A549 (cell line): Measurements from ENCODE around the gene XIRP1. TPM values are rescaled to one million over a fixed set of nuclear protein-coding genes. Genes with fewer than 3 reads are reported as not detected.

ENCODE experiments used
- ATAC-seq, 2 experiments: fragments of 200-7000 bp in 1 of 2; fragments of >200 bp in 1 of 2; cut with Nextera tagmentation in 1 of 2; cut with Tn5 transposase in 1 of 2; 3 replicates each; pipeline versions ENCODE4 v1.8.0 to v1.9.1; 2018 to 2020; ENCODE audit warnings: mild to moderate bottlenecking in 1 of 2, moderate library complexity in 1 of 2
- CTCF ChIA-PET: fragments of 300-600 bp; sonication (Branson Sonifier 250); formaldehyde crosslinking; extraction: SDS; loops from one replicate; lab custom pipeline; 2021; ENCODE audit warnings: antibody characterized with exemption, inconsistent platforms; lab: Yijun Ruan, JAX
- POLR2A ChIA-PET: fragments of 350-600 bp; formaldehyde crosslinking; extraction: SDS; loops from one replicate; lab custom pipeline; 2021; ENCODE audit warnings: antibody characterized with exemption, inconsistent platforms; lab: Yijun Ruan, JAX
- DNase-seq, 2 experiments: peaks; one replicate each; pipeline versions ENCODE4 v3.0.0 to v3.0.0-alpha.2; 2011 to 2016; ENCODE audit warnings: low read depth in 1 of 2, low spot score in 1 of 2
- FAIRE-seq: peaks from 2 replicates; lab custom pipeline; 2011; peaks lifted over from hg19 to GRCh38; lab: Jason Lieb, UNC
- H3K27ac ChIP-seq, 2 experiments: fragments of >200 bp; sonication (Bioruptor Twin); formaldehyde crosslinking; 3 replicates each; pipeline ENCODE4 v1.5.1; 2016 to 2017
- H3K4me1 ChIP-seq: fragments of >200 bp; sonication (Bioruptor Twin); formaldehyde crosslinking; 3 replicates; pipeline ENCODE4 v1.6.1; 2016
- H3K4me2 ChIP-seq: fragments of >200 bp; sonication (Bioruptor Twin); formaldehyde crosslinking; 3 replicates; pipeline ENCODE4 v1.6.1; 2016
- H3K4me3 ChIP-seq: fragments of >200 bp; sonication (Bioruptor Twin); formaldehyde crosslinking; 3 replicates; pipeline ENCODE4 v1.5.1; 2016
- H3K9me3 ChIP-seq: fragments of >200 bp; sonication (Bioruptor Twin); formaldehyde crosslinking; 3 replicates; pipeline ENCODE4 v1.6.1; 2016
- CEBPB ChIP-seq, 2 experiments: fragments of >200 bp in 1 of 2; sonication (Bioruptor Twin) in 1 of 2; formaldehyde crosslinking in 1 of 2; IDR thresholded peaks; 2 replicates each; pipeline ENCODE4 v1.6.1; 2012 to 2016
- CHD4 ChIP-seq: fragments of 200-600 bp; sonication (generic); IDR thresholded peaks from 2 replicates; pipeline ENCODE4 v1.6.1; 2016; ENCODE audit warnings: antibody characterized with exemption, mild to moderate bottlenecking, borderline replicate concordance
- EHMT2 ChIP-seq: fragments of 200-600 bp; sonication (generic); IDR thresholded peaks from 2 replicates; pipeline ENCODE4 v1.6.1; 2016; ENCODE audit warnings: antibody characterized with exemption, low read depth, mild to moderate bottlenecking, moderate library complexity
- GATA3 ChIP-seq: IDR thresholded peaks from 2 replicates; pipeline ENCODE4 v1.6.1; 2012; ENCODE audit warnings: borderline replicate concordance
- HEYL ChIP-seq: fragments of 250-450 bp; sonication (Bioruptor Pico); IDR thresholded peaks from 2 replicates; pipeline ENCODE4 v1.8.0; 2021; ENCODE audit warnings: mild to moderate bottlenecking, moderate library complexity
- HOXB13 ChIP-seq: fragments of 250-450 bp; sonication (Bioruptor Pico); IDR thresholded peaks from 2 replicates; pipeline ENCODE4 v1.5.0; 2020; ENCODE audit warnings: low read depth, mild to moderate bottlenecking, moderate library complexity
- KDM5A ChIP-seq: fragments of 200-600 bp; sonication (generic); IDR thresholded peaks from 2 replicates; pipeline ENCODE4 v1.6.1; 2016; ENCODE audit warnings: antibody characterized with exemption, mild to moderate bottlenecking
- MAFK ChIP-seq: fragments of 450-650 bp; IDR thresholded peaks from 2 replicates; pipeline ENCODE4 v1.6.1; 2014; ENCODE audit not compliant: partially characterized antibody
- NFE2L2 ChIP-seq: fragments of 150-350 bp; conservative IDR thresholded peaks from 2 replicates; pipeline ENCODE4 v1.6.1; 2014; ENCODE audit warnings: low read length
- NPAS2 ChIP-seq: fragments of 250-450 bp; sonication (Bioruptor Pico); IDR thresholded peaks from 2 replicates; pipeline ENCODE4 v1.8.0; 2022; ENCODE audit warnings: mild to moderate bottlenecking, moderate library complexity, borderline replicate concordance
- PHF8 ChIP-seq: fragments of 200-600 bp; sonication (generic); IDR thresholded peaks from 2 replicates; pipeline ENCODE4 v1.6.1; 2016; ENCODE audit warnings: low read depth, mild to moderate bottlenecking, antibody characterized with exemption, moderate library complexity, borderline replicate concordance
- POLR2AphosphoS2 ChIP-seq: conservative IDR thresholded peaks from 2 replicates; pipeline ENCODE4 v1.6.1; 2012; ENCODE audit warnings: low read length, improper control_type of control experiment, inconsistent platforms
- RNF2 ChIP-seq: fragments of 200-600 bp; sonication (generic); IDR thresholded peaks from 2 replicates; pipeline ENCODE4 v1.6.1; 2016; ENCODE audit warnings: low read depth, mild to moderate bottlenecking, antibody characterized with exemption, moderate library complexity, borderline replicate concordance
- ZFP36 ChIP-seq: fragments of 450-650 bp; IDR thresholded peaks from 2 replicates; pipeline ENCODE4 v1.6.1; 2014; ENCODE audit warnings: borderline replicate concordance; ENCODE audit not compliant: partially characterized antibody
- ZSCAN20 ChIP-seq: fragments of 250-450 bp; sonication (Bioruptor Pico); IDR thresholded peaks from 2 replicates; pipeline ENCODE4 v1.8.0; 2022; ENCODE audit warnings: mild to moderate bottlenecking, moderate library complexity
- WGBS: methylation state at CpG from one replicate; pipeline ENCODE4 v1.1.6; 2017; ENCODE audit errors: missing lambda C conversion rate; 5-methylcytosine and 5-hydroxymethylcytosine counted together
- polyA plus RNA-seq, 4 experiments: library from polyadenylated mRNA; depleted of rRNA in 3 of 4; stranded (reverse); fragments of >200 nt; fragmentation: RNase III in 1 of 4; extraction: RNeasy Plus Mini Kit Qiagen cat#74134 plus additional on column Dnase treatment in 1 of 4; gene quantifications; 2 replicates in 3 of 4; 3 replicates in 1 of 4; pipeline ENCODE4 v1.2.3, GENCODE V29; 2011 to 2017
- TF ChIP-seq, protein P1 (sequence below): fragments of >200 bp; sonication (Bioruptor Twin); formaldehyde crosslinking; IDR thresholded peaks from 3 replicates; pipeline ENCODE4 v1.6.1; 2016
- TF ChIP-seq, protein P2 (sequence below): fragments of 250-450 bp; sonication (Bioruptor Pico); IDR thresholded peaks from 2 replicates; pipeline ENCODE4 v1.5.0; 2020; ENCODE audit warnings: low read depth, mild to moderate bottlenecking, moderate library complexity
- TF ChIP-seq, protein P3 (sequence below): fragments of >200 bp; sonication (Bioruptor Twin); formaldehyde crosslinking; IDR thresholded peaks from 3 replicates; pipeline ENCODE4 v1.5.1; 2016
- TF ChIP-seq, protein P4 (sequence below): IDR thresholded peaks from 2 replicates; pipeline ENCODE4 v1.6.1; 2012

The XIRP1 gene
- polyA plus RNA-seq, 2 of the 4 experiments (the other 2 are of a cell fraction): not detected

DNA sequence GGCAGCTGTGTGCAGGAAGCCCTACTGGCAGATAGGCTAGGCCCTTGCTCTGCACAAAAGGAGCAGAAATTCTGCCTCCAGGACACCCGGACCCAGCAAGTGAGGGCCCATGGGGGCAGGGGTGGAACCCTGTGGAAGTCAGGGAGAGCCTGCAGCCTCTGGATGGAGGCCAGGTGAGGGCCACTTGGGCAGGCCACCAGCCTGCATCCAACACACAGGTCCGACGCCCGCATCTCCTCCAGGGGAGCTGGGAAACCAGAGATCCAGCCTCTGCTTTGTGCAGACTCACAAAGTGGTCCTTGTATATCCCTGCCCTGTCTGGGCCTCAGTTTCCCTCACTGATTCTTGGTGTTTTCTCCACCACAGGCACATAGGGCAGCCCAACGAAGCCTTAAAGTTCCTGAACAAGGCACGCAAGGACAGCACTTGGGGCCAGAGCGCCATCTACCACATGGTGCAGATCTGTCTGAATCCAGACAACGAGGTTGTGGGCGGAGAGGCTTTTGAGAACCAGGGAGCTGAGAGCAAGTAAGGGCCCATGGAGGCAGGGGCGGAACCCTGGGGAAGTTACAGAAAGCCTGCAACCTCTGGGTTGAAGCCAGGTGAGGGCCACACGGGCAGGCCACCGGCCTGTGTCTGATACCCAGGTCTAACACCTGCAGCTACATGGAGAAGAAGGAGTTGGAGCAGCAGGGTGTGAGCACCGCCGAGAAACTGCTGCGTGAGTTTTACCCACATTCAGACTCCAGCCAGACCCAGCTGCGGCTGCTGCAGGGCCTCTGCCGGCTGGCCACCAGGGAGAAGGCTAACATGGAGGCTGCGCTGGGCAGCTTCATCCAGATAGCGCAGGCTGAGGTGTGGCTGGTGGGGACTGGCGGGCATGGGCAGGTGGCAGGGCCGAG is 55.6 kb downstream of the XIRP1 start:
- no peak overlapping the region for H3K27ac ChIP-seq
- ChIA-PET CTCF (interaction anchor here (0.6 to 2.1 kb wide), 6 partner anchors 13 to 155 kb away, joined by 3 to 9 read pairs (median 4); partner anchors contain the start of gene XIRP1), POLR2A (interaction anchor here (1.1 kb wide), 1 partner anchor 10 kb away, joined by 4 read pairs; no protein-coding TSS in a partner anchor)
- H3K9me3 ChIP-seq: no peaks in the 10 kb centered on the region
- FAIRE-seq (no peak), DNase-seq (no peak), ATAC-seq (peak; percentile 2 to 3; a peak in 2 of 6 replicates)
- no peak overlapping the region for H3K4me2 ChIP-seq
- TF ChIP-seq POLR2AphosphoS2 (peak; percentile 82), GATA3 (no peak), NFE2L2 (no peak), PHF8 (no peak), NPAS2 (CRISPR knock-in tag) (no peak), HOXB13 (CRISPR knock-in tag) (no peak), EHMT2 (no peak)
- TF ChIP-seq, protein P1, sequence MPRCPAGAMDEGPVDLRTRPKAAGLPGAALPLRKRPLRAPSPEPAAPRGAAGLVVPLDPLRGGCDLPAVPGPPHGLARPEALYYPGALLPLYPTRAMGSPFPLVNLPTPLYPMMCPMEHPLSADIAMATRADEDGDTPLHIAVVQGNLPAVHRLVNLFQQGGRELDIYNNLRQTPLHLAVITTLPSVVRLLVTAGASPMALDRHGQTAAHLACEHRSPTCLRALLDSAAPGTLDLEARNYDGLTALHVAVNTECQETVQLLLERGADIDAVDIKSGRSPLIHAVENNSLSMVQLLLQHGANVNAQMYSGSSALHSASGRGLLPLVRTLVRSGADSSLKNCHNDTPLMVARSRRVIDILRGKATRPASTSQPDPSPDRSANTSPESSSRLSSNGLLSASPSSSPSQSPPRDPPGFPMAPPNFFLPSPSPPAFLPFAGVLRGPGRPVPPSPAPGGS: no peak
- H3K4me1 ChIP-seq: peaks cover 13% of the 10 kb centered on the region
- 91% methylated on average over 21 of the region's 21 CpGs for WGBS
- no peak overlapping the region for H3K4me3 ChIP-seq

DNA sequence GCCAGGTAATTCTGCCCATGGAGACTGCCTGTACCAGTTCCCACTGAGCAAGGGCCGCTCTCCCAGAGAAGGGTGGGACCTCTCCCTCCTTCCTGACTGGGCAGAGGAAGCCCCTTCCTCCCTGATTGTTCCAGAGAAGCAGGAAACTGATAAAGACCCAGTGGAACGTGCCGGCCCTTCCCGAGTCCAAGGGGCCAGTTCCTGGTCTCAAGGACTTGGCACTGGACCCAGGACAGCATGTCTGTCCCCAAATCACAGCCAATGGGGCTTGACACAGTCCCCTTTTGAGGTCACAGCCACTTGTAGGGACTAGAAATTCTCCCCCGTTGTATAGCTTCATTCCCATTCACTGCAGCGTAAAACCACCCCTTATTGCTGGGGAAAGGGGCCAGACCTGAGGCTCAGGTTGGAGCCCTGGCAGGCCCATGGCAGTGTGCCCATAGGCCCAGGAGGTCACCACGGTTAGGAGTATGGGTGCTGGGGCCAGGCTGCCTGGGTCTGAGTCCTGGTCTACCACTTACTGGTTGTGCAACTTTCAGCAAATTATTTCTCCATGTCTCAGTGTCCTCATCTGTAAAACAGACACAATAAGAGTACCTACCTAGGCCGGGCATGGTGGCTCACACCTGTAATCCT is 57.1 kb downstream of the XIRP1 start:
- CTCF ChIA-PET: interaction anchor here (22.7 kb wide), 1 partner anchor 156 kb away, joined by 383 read pairs; no protein-coding TSS in a partner anchor
- TF ChIP-seq, protein P1: no peak
- TF ChIP-seq ZFP36 (no peak), HEYL (no peak), MAFK (no peak), CHD4 (no peak), NPAS2 (CRISPR knock-in tag) (no peak), KDM5A (no peak), RNF2 (no peak), ZSCAN20 (CRISPR knock-in tag) (no peak), CEBPB (IDR thresholded peaks at IDR 0.05) (no peak)
- TF ChIP-seq, protein P2, sequence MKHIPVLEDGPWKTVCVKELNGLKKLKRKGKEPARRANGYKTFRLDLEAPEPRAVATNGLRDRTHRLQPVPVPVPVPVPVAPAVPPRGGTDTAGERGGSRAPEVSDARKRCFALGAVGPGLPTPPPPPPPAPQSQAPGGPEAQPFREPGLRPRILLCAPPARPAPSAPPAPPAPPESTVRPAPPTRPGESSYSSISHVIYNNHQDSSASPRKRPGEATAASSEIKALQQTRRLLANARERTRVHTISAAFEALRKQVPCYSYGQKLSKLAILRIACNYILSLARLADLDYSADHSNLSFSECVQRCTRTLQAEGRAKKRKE (CRISPR knock-in tag): no peak
- TF ChIP-seq, protein P3, sequence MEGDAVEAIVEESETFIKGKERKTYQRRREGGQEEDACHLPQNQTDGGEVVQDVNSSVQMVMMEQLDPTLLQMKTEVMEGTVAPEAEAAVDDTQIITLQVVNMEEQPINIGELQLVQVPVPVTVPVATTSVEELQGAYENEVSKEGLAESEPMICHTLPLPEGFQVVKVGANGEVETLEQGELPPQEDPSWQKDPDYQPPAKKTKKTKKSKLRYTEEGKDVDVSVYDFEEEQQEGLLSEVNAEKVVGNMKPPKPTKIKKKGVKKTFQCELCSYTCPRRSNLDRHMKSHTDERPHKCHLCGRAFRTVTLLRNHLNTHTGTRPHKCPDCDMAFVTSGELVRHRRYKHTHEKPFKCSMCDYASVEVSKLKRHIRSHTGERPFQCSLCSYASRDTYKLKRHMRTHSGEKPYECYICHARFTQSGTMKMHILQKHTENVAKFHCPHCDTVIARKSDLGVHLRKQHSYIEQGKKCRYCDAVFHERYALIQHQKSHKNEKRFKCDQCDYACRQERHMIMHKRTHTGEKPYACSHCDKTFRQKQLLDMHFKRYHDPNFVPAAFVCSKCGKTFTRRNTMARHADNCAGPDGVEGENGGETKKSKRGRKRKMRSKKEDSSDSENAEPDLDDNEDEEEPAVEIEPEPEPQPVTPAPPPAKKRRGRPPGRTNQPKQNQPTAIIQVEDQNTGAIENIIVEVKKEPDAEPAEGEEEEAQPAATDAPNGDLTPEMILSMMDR: no peak
- TF ChIP-seq, protein P4, sequence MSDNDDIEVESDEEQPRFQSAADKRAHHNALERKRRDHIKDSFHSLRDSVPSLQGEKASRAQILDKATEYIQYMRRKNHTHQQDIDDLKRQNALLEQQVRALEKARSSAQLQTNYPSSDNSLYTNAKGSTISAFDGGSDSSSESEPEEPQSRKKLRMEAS: no peak
- TF ChIP-seq, all 56 proteins: peak for 0
- H3K9me3 ChIP-seq: no peaks in the 10 kb centered on the region
- H3K27ac ChIP-seq: no peak overlapping the region
- POLR2A ChIA-PET: interaction anchor here (1.1 kb wide), 1 partner anchor 9 kb away, joined by 4 read pairs; no protein-coding TSS in a partner anchor
- no peak overlapping the region for H3K4me2 ChIP-seq
- FAIRE-seq: no peak
- no peaks in the 10 kb centered on the region for H3K4me1 ChIP-seq
- H3K4me3 ChIP-seq: no peak overlapping the region
- no peak for DNase-seq
- WGBS: 88% methylated on average over 8 of the region's 8 CpGs
- ATAC-seq: no peak
